GM21526 (cell line): Measurements from ENCODE around the gene TLR9.
"Not testable (repeated sequence)": the region's sequence is repeated elsewhere in the genome, so short reads cannot be mapped to it uniquely, and the experiment has no call there.

Experiments
- ATAC-seq: cut with Tn5 transposase; IDR thresholded peaks from one replicate; pipeline ENCODE4 v1.9.1; 2021; ENCODE audit warnings: moderate library complexity; ENCODE audit not compliant: unreplicated experiment, low FRiP score

The TLR9 gene

GRCh38 chr3:52197499-52197841 lies 28.0 kb downstream of the TLR9 start:
- ATAC-seq, result no peak

GRCh38 chr3:52196977-52197376 lies 28.5 kb downstream of the TLR9 start:
- no peak for ATAC-seq

GRCh38 chr3:52195823-52196331 lies 29.6 kb downstream of the TLR9 start:
- ATAC-seq, result no peak

GRCh38 chr3:52195291-52195597 lies 30.2 kb downstream of the TLR9 start:
- no peak for ATAC-seq

GRCh38 chr3:52194485-52195290 lies 30.8 kb downstream of the TLR9 start:
- no peak for ATAC-seq

- ATAC-seq, result no peak
Measured at GRCh38 chr3:52193065-52193464, 32.4 kb downstream of the TLR9 start.

- no peak for ATAC-seq
Measured at GRCh38 chr3:52191663-52192062, 33.8 kb downstream of the TLR9 start.

- no peak for ATAC-seq
Measured at GRCh38 chr3:52190294-52191074, 35.0 kb downstream of the TLR9 start.

- ATAC-seq, result no peak
Measured at GRCh38 chr3:52188556-52188955, 36.9 kb downstream of the TLR9 start.

GRCh38 chr3:52186729-52187128 lies 38.7 kb downstream of the TLR9 start:
- no peak for ATAC-seq

GRCh38 chr3:52185837-52186236 lies 39.6 kb downstream of the TLR9 start:
- ATAC-seq, result no peak

- ATAC-seq, result no peak
Measured at GRCh38 chr3:52185311-52185710, 40.1 kb downstream of the TLR9 start.

- ATAC-seq, result no peak
Measured at GRCh38 chr3:52184690-52185089, 40.8 kb downstream of the TLR9 start.

GRCh38 chr3:52183786-52184445 lies 41.5 kb downstream of the TLR9 start:
- ATAC-seq, result no peak

- no peak for ATAC-seq
Measured at GRCh38 chr3:52182691-52183090, 42.8 kb downstream of the TLR9 start.

GRCh38 chr3:52182196-52182595 lies 43.2 kb downstream of the TLR9 start:
- no peak for ATAC-seq

- no peak for ATAC-seq
Measured at GRCh38 chr3:52181543-52181942, 43.9 kb downstream of the TLR9 start.

- ATAC-seq, result no peak
Measured at GRCh38 chr3:52178537-52178936, 46.9 kb downstream of the TLR9 start.

- not testable (repeated sequence) for ATAC-seq
Measured at GRCh38 chr3:52178126-52178525, 47.3 kb downstream of the TLR9 start.

GRCh38 chr3:52177701-52178042 lies 47.8 kb downstream of the TLR9 start:
- ATAC-seq, result no peak

- no peak for ATAC-seq
Measured at GRCh38 chr3:52176951-52177700, 48.3 kb downstream of the TLR9 start.
